Activated CD4-positive, alpha-beta memory T cell treated with anti-CD3 and anti-CD28 coated beads, Interleukin-2, amount 10 ng/mL, durations not matched to agents 7 days and 5 days (primary cell): ENCODE measurements around the gene NAV1. TPM values are rescaled to one million over a fixed set of nuclear protein-coding genes. Genes with fewer than 3 reads are reported as not detected.
"Not testable (repeated sequence)": the region's sequence is repeated elsewhere in the genome, so short reads cannot be mapped to it uniquely, and the experiment has no call there.

Experiments
- CTCF ChIA-PET: fragments of 350-600 bp; sonication (Branson Sonifier 250); formaldehyde crosslinking; loops from one replicate; lab custom pipeline; 2021; ENCODE audit warnings: antibody characterized with exemption, inconsistent platforms; lab: Charles Lee
- POLR2A ChIA-PET: fragments of 350-600 bp; sonication (Branson Sonifier 250); formaldehyde crosslinking; loops from one replicate; lab custom pipeline; 2021; ENCODE audit warnings: antibody characterized with exemption; lab: Charles Lee
- DNase-seq: peaks from one replicate; pipeline ENCODE4 v3.0.0-alpha.2; 2020
- H3K27ac Mint-ChIP-seq: one replicate; pipeline ENCODE4 v1.8.0; 2021; ENCODE audit warnings: mild to moderate bottlenecking, mixed read lengths
- H3K27me3 Mint-ChIP-seq: one replicate; pipeline ENCODE4 v1.8.0; 2021; ENCODE audit warnings: mixed read lengths
- H3K36me3 Mint-ChIP-seq: one replicate; pipeline ENCODE4 v1.8.0; 2021; ENCODE audit warnings: low read depth, mixed read lengths
- H3K4me1 Mint-ChIP-seq: one replicate; pipeline ENCODE4 v1.8.0; 2021; ENCODE audit warnings: mixed read lengths
- H3K4me3 Mint-ChIP-seq: one replicate; pipeline ENCODE4 v1.8.0; 2021; ENCODE audit warnings: mild to moderate bottlenecking, mixed read lengths
- H3K9me3 Mint-ChIP-seq: one replicate; pipeline ENCODE4 v1.8.0; 2021; ENCODE audit warnings: mixed read lengths
- total RNA-seq, 2 experiments: library from RNA; stranded (reverse); gene quantifications; one replicate each; pipeline ENCODE4 v1.2.3, GENCODE V29; 2021

The NAV1 gene
- total RNA-seq, 2 experiments from 2014 or later, result 2.8 to 3.0 TPM

DNA sequence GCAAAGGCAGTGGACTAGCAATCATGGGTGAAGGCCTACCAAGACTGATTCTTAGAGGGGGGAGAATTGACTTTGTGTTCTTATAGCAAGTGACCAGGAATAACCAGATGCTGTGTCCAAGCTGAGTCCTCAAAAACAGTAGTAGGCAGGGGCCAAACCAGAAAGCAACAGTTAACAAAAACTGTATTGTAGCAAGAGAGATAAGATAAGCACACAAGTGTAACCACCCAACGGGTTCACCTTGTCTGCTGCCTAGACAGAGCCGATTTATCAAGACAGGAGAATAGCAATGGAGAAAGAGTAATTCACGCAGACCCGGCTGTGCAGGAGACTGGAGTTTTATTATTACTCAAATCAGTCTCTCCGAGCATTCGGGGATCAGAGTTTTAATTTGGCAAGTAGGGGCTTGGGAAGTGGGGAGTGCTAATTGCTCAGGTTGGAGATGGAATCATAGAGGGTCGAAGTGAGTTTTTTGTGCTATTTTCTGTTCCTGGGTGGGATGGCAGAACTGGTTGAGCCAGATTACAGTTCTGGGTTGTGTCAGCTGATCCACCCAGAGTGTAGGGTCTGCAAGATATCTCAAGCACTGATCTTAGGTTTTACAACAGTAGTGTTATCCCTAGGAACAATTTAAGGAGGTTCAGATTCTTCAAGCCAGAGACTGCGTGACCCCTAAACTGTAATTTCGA lies 23.7 kb upstream of the NAV1 start:
- H3K9me3 Mint-ChIP-seq, result no peaks in the 10 kb centered on the region
- ChIA-PET POLR2A (interaction anchor here (1.4 to 1.7 kb wide), 2 partner anchors 8 to 33 kb away, joined by 6 to 9 read pairs; partner anchors contain the start of gene CSRP1), CTCF (interaction anchor here (1.5 to 11.2 kb wide), 5 partner anchors 16 to 80 kb away, joined by 3 to 350 read pairs (median 9); no protein-coding TSS in a partner anchor)
- no peaks in the 10 kb centered on the region for H3K27me3 Mint-ChIP-seq
- DNase-seq, result no peak
- H3K4me3 Mint-ChIP-seq, result no peak overlapping the region
- H3K27ac Mint-ChIP-seq, result no peak overlapping the region
- no peaks in the 10 kb centered on the region for H3K36me3 Mint-ChIP-seq
- peaks cover 17% of the 10 kb centered on the region for H3K4me1 Mint-ChIP-seq

DNA sequence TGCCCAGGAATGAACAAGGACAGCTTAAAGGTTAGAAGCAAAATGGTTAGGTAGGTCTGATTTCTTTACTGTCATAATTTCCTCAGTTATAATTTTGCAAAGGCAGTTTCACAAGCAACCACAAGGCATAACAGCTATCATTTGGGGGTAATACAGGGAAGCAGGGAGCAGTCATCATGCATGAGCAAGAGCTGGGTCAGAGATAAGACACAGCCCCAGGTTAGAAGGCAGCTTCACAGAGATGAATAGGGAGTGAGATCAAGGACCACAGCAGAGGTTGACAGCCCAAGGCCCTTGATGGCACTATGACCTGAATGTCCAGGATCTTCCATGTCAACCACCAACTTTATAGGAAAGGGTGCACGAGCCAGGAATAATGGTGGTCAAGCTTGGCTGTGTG lies 23.0 kb upstream of the NAV1 start:
- peaks cover 16% of the 10 kb centered on the region for H3K4me1 Mint-ChIP-seq

GRCh38 chr1:201516511-201517127 lies 22.3 kb upstream of the NAV1 start:
- no peak for DNase-seq
- ChIA-PET CTCF (interaction anchor here (1.2 to 11.2 kb wide), 6 partner anchors 9 to 81 kb away, joined by 3 to 350 read pairs (median 6); no protein-coding TSS in a partner anchor), POLR2A (interaction anchor here (1.4 to 1.7 kb wide), 2 partner anchors 10 to 35 kb away, joined by 6 to 9 read pairs; partner anchors contain the start of gene CSRP1)
- Mint-ChIP-seq H3K9me3 (no peaks in the 10 kb centered on the region), H3K4me3 (no peak overlapping the region), H3K27ac (no peak overlapping the region), H3K4me1 (peaks cover 14% of the 10 kb centered on the region), H3K36me3 (no peaks in the 10 kb centered on the region), H3K27me3 (no peaks in the 10 kb centered on the region)

More for the DNA sequence above, 23.0 kb upstream of the NAV1 start:
- CTCF ChIA-PET, result interaction anchor here (1.2 to 11.2 kb wide), 7 partner anchors 9 to 80 kb away, joined by 3 to 350 read pairs (median 4); no protein-coding TSS in a partner anchor
- Mint-ChIP-seq H3K4me3 (no peak overlapping the region), H3K36me3 (no peaks in the 10 kb centered on the region), H3K9me3 (no peaks in the 10 kb centered on the region), H3K27ac (no peak overlapping the region), H3K27me3 (no peaks in the 10 kb centered on the region)
- no peak for DNase-seq
- POLR2A ChIA-PET, result interaction anchor here (1.4 to 1.7 kb wide), 2 partner anchors 9 to 34 kb away, joined by 6 to 9 read pairs; partner anchors contain the start of gene CSRP1

- ChIA-PET CTCF (interaction anchor here (0.7 to 11.2 kb wide), 4 partner anchors 33 to 295 kb away, joined by 3 to 350 read pairs (median 72); no protein-coding TSS in a partner anchor), POLR2A (no interaction called here)
- H3K9me3 Mint-ChIP-seq, result no peaks in the 10 kb centered on the region
Measured at GRCh38 chr1:201517631-201518030, 21.3 kb upstream of the NAV1 start.

DNA sequence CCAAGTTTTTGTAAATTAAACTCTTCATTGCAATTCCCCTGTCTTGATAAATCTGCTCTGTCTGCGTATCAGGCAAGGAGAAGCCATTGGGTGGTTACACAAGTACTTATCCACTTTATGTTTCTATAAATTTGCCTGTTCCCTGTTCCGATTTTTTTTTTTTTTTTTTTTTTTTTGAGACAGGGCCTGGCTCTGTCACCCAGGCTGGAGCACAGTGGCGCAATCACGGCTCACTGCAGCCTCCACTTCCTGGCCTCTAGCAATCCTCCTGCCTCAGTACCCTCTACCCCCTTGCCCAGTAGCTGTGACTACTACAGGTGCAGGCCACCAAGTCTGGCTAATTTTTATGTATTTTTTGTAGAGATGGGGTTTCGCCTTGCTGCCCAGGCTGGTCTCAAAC lies 20.9 kb upstream of the NAV1 start:
- DNase-seq, result no peak
- Mint-ChIP-seq H3K27me3 (no peaks in the 10 kb centered on the region), H3K36me3 (peaks cover 9% of the 10 kb centered on the region), H3K27ac (no peak overlapping the region), H3K4me1 (peaks cover 9% of the 10 kb centered on the region), H3K9me3 (no peaks in the 10 kb centered on the region), H3K4me3 (no peak overlapping the region)
- POLR2A ChIA-PET, result no interaction called here
- CTCF ChIA-PET, result interaction anchor here (0.6 to 11.2 kb wide), 5 partner anchors 16 to 294 kb away, joined by 3 to 350 read pairs (median 3); no protein-coding TSS in a partner anchor

More at GRCh38 chr1:201517631-201518030, 21.3 kb upstream of the NAV1 start:
- Mint-ChIP-seq H3K4me1 (peaks cover 12% of the 10 kb centered on the region), H3K27me3 (no peaks in the 10 kb centered on the region), H3K36me3 (peaks cover 8% of the 10 kb centered on the region), H3K27ac (no peak overlapping the region), H3K4me3 (no peak overlapping the region)
- DNase-seq, result no peak

GRCh38 chr1:201520046-201520575 lies 18.8 kb upstream of the NAV1 start:
- H3K27me3 Mint-ChIP-seq, DNase-seq, POLR2A ChIA-PET, H3K27ac Mint-ChIP-seq, H3K4me3 Mint-ChIP-seq, H3K9me3 Mint-ChIP-seq: not testable (repeated sequence)
- Mint-ChIP-seq H3K4me1 (peaks cover 10% of the 10 kb centered on the region), H3K36me3 (peaks cover 13% of the 10 kb centered on the region)
- CTCF ChIA-PET, result interaction anchor here (1.7 to 6.0 kb wide), 2 partner anchors 8 to 73 kb away, joined by 3 to 42 read pairs; no protein-coding TSS in a partner anchor

GRCh38 chr1:201525193-201525778 lies 13.6 kb upstream of the NAV1 start:
- peaks cover 5% of the 10 kb centered on the region for H3K4me1 Mint-ChIP-seq
- H3K27me3 Mint-ChIP-seq, result no peaks in the 10 kb centered on the region
- peaks cover 17% of the 10 kb centered on the region for H3K36me3 Mint-ChIP-seq
- ChIA-PET POLR2A (no interaction called here), CTCF (interaction anchor here (0.9 to 6.0 kb wide), 2 partner anchors 9 to 13 kb away, joined by 3 to 42 read pairs; no protein-coding TSS in a partner anchor)
- DNase-seq, result no peak
- no peak overlapping the region for H3K27ac Mint-ChIP-seq
- no peak overlapping the region for H3K4me3 Mint-ChIP-seq
- no peaks in the 10 kb centered on the region for H3K9me3 Mint-ChIP-seq

GRCh38 chr1:201527879-201528278 lies 11.0 kb upstream of the NAV1 start:
- no peak overlapping the region for H3K4me3 Mint-ChIP-seq
- H3K4me1 Mint-ChIP-seq, result peaks cover 5% of the 10 kb centered on the region
- peaks cover 13% of the 10 kb centered on the region for H3K36me3 Mint-ChIP-seq
- no peak for DNase-seq
- no peaks in the 10 kb centered on the region for H3K9me3 Mint-ChIP-seq
- CTCF ChIA-PET, result interaction anchor here (0.7 to 4.1 kb wide), 3 partner anchors 12 to 178 kb away, joined by 3 to 18 read pairs (median 3); no protein-coding TSS in a partner anchor
- no peak overlapping the region for H3K27ac Mint-ChIP-seq
- POLR2A ChIA-PET, result no interaction called here
- H3K27me3 Mint-ChIP-seq, result no peaks in the 10 kb centered on the region

DNA sequence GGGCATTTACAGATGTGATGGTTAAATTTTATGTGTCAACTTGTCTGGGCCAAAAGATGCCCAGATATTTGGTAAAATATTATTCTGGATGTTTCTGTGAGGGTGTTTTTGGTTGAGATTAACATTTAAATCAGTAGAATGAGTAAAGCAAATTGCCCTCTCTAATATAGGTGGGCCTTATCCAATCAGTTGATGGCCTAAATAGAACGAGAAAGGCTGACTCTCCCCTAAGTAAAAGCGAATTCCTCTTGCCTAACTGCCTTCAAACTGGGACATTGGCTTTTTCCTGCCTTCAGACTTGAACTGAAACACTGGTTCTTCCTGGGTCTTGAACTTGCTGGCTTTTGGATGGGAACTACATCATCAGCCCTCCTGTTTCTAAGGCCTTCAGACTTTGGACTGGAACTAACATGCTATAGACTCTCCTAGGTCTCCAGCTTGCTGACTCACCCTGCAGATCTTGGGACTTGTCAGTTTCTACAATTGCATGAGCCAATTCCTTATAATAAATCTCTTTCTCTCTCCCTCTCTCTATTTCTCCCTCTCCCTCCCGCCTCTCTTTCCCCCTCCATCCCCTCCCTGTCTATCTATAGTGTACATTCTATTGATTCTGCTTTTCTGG lies 10.2 kb upstream of the NAV1 start:
- ChIA-PET POLR2A (no interaction called here), CTCF (interaction anchor here (4.1 kb wide), 1 partner anchor 16 kb away, joined by 18 read pairs; no protein-coding TSS in a partner anchor)
- Mint-ChIP-seq H3K27me3 (no peaks in the 10 kb centered on the region), H3K27ac (no peak overlapping the region), H3K4me3 (no peak overlapping the region), H3K36me3 (peaks cover 13% of the 10 kb centered on the region), H3K9me3 (no peaks in the 10 kb centered on the region), H3K4me1 (peaks cover 5% of the 10 kb centered on the region)
- DNase-seq, result no peak

DNA sequence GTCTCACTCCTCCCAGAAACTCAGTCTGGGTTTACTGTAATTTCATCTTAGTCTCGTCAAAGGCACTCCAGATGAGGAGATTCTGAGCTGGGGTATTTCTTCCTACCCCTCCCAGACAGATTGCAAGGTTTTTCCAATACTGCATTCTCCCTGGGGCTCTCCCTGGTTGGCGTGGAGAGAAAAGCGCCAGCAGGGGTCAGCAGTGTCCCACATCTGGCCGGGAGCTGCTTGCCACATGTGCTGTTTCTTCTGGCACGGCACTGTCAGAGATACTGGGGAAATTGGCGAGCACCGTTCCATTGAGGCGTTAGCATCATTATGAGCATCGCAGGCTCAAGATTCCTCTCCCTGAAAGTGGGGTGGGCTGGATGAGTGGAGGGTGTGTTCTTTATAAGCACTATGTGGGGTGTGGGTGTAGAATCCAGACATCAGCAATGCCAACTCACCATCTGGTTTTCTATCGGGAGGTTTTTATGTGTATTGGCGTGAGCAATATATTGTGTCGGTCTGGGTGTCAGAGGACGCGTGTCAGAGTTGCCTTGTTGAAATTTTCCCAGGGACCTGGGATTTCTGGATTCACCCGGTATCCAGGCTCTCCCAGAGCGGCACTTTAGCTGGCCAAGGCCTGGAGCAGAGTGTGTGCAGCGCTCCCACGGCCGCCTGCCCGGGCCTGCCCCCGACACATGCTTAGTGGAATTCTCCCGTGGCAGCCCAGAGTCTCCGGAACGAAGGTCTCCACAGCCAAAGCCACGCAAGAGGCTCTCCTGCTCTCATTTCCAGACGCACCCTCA lies 8.0 kb upstream of the NAV1 start:
- Mint-ChIP-seq H3K36me3 (peaks cover 5% of the 10 kb centered on the region), H3K9me3 (no peaks in the 10 kb centered on the region), H3K4me1 (peaks cover 3% of the 10 kb centered on the region), H3K27ac (no peak overlapping the region), H3K4me3 (no peak overlapping the region), H3K27me3 (peaks cover 4% of the 10 kb centered on the region)
- ChIA-PET POLR2A (no interaction called here), CTCF (interaction anchor here (0.6 to 4.1 kb wide), 8 partner anchors 15 to 262 kb away, joined by 3 to 18 read pairs (median 3); no protein-coding TSS in a partner anchor)
- peak; percentile 37 for DNase-seq

GRCh38 chr1:201531551-201532425 lies 7.1 kb upstream of the NAV1 start:
- no peak for DNase-seq
- no peak overlapping the region for H3K27ac Mint-ChIP-seq
- no peak overlapping the region for H3K4me3 Mint-ChIP-seq
- H3K27me3 Mint-ChIP-seq, result peaks cover 11% of the 10 kb centered on the region
- POLR2A ChIA-PET, result no interaction called here
- H3K4me1 Mint-ChIP-seq, result peaks cover 3% of the 10 kb centered on the region
- CTCF ChIA-PET, result interaction anchor here (0.7 to 2.1 kb wide), 4 partner anchors 22 to 262 kb away, joined by 3 to 10 read pairs (median 3); no protein-coding TSS in a partner anchor
- peaks cover 5% of the 10 kb centered on the region for H3K36me3 Mint-ChIP-seq
- H3K9me3 Mint-ChIP-seq, result no peaks in the 10 kb centered on the region
